Activated T-helper 1 cell treated with Interleukin-2 at 50 U/mL for 16 hours (primary cell): ENCODE data around the gene POLR3H.
"Not testable (repeated sequence)": the region's sequence is repeated elsewhere in the genome, so short reads cannot be mapped to it uniquely, and the experiment has no call there.

Source experiments
- DNase-seq: peaks from one replicate; pipeline ENCODE4 v3.0.0-alpha.2; 2020; ENCODE audit warnings: low read depth

POLR3H gene

GRCh38 chr22:41543854-41544670 is at the start of gene POLR3H:
POLR3H (minus strand) TSS chr22:41544470; CDS start chr22:41544101, 369 bp downstream.
- peak; percentile 97 for DNase-seq

DNA sequence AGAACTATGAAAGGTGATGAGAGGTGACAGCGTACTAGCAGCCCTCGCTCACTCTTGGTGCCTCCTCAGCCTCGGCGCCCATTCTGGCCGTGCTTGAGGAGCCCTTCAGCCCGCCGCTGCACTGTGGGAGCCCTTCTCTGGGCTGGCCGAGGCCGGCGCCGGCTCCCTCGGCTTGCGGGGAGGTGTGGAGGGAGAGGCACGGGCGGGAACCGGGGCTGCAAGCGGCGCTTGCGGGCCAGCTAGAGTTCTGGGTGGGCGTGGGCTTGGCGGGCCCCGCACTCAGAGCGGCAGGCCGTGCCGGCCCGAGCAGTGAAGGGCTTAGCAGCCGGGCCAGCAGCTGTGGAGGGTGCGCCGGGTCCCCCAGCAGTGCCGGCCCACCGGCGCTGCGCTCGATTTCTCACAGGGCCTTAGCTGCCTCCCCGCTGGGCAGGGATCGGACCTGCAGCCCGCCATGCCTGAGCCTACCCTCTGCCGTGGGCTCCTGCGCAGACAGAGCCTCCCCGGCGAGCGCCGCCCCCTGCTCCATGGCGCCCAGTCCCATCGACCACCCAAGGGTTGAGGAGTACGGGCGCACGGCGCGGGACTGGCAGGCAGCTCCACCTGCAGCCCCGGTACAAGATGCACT is 49.2 kb upstream of the POLR3H start:
- not testable (repeated sequence) for DNase-seq

DNA sequence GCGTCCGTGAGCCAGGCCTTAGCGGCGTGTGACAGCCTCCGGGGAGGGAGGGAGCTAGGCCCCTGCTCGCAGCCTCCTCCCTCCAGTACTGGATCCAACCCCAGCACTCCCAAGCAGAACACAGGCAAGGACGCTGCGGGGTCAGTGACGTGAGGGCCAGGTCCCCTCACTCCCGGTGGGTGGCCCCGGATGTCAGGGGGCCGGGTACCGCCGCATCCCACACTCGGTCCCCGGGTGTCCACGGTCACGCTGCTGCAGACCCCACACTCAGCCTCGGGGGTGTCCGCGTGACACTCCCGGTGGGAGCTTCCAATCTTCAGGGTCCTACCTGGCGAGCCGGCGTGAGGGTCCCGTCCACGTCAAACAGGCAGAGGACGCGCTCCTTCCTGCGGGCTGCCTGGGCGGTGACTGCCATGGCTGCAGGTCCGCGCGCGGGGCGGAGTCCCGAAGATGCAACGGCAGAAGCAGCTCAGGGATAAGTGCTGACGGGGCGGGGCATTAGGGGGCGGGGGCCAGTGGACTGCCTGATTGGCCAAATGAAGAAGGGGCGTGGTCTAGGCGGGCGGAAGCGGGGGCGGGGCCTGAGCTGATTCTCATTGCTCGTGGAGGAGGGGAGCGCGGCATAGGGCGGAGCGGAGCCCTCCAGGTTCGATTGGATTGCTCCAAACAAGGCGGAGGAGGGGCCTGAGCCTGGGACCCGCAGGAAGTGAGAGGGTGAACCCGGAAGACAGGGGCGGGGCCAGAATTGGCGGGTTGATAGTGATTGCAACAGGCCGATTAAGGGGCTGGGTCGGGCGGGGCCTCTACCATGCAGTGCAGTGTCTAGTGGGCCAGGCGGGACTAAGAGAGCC is 45.3 kb upstream of the POLR3H start, which contains the start of gene PMM1:
TSS of gene PMM1 (minus strand) at position 450 of the 851 bp plus-strand sequence. CDS start at position 415, 35 bp downstream.
- DNase-seq, result peak; percentile 100

GRCh38 chr22:41587347-41587723 is 43.1 kb upstream of the POLR3H start:
- no peak for DNase-seq

GRCh38 chr22:41585898-41586297 is 41.6 kb upstream of the POLR3H start:
- DNase-seq, result no peak

GRCh38 chr22:41584881-41585280 is 40.6 kb upstream of the POLR3H start:
- no peak for DNase-seq

- no peak for DNase-seq
Observed at GRCh38 chr22:41582694-41583093, 38.4 kb upstream of the POLR3H start.

GRCh38 chr22:41579997-41580355 is 35.7 kb upstream of the POLR3H start:
- DNase-seq, result no peak

DNA sequence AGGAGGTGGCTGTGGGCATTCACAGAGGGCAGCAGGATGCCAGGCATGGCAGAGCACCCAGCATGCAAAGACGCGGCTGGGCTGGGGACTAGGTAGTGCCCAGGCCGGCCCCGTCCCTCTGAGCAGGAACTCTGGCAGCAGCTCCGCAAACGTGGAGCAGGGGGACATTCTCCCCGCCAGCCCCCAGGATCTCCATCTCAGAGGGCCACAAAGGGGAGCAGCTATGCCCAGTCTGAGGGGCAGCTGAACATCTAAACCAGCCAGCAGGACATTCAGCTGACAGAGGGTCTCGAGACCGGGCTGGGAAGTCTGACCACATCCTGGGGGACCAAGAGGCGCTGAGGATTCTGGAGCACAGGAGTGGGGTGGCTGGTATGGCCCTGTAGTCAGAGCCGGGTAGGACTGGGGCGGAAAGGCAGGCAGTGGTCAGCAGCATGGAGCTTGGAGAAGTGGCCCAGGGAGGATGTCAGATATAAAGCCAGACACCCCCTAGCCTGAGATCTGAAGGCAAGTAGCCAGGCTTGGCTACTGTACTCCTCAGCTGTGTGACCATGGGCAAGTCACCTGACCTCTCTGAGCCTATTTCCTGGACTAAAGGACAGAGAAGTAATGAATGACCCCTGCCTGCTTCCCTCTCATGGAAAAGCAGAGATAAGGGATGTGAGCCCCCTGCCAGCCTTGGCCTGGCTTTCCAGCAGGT is 35.2 kb upstream of the POLR3H start:
- no peak for DNase-seq

DNA sequence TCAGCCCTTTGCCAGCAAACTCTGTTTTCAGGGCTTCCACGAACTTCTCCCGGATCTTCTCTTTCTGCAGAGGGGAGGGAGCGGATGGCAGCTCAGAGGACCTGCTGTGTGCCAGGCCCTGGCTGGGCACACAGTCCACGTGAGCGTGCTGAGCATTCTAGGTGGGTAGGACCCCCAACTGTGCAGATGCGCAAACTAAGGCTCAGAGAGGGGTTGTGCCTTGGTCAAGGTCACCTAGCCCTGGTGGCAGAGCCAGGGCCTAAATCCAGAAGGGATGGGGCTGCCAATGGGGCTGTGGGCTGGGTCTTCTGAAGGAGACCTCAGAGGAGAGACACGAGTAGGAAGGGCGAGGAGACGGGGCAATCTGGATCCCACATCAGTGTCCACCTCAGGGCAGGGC is 34.5 kb upstream of the POLR3H start:
- DNase-seq, result no peak

GRCh38 chr22:41578114-41578513 is 33.8 kb upstream of the POLR3H start:
- no peak for DNase-seq

- DNase-seq, result no peak
Observed at GRCh38 chr22:41576877-41577276, 32.6 kb upstream of the POLR3H start.

GRCh38 chr22:41575533-41575932 is 31.3 kb upstream of the POLR3H start:
- no peak for DNase-seq

GRCh38 chr22:41574847-41575381 is 30.6 kb upstream of the POLR3H start:
- no peak for DNase-seq

DNA sequence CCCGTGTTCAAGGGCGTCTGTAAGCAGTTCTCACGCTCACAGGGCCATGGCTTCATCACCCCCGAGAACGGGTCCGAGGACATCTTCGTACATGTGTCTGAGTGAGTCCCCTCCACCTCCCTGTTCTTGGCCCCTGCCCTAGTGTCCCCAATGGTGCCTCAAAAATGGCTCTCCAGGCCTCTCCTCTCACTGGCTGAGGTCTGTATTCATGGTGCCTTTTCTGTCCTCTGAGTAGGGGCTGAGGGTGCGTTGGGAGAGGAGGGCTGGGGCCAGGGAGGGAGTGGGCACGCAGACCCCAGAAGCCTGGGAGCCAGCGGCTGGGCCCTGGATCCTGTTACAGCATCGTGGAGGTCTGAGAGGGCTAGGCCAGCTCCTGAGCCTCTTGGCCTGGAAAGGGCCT is 29.4 kb upstream of the POLR3H start:
- DNase-seq, result no peak

- not testable (repeated sequence) for DNase-seq
Observed at GRCh38 chr22:41572305-41572704, 28.0 kb upstream of the POLR3H start.

GRCh38 chr22:41571786-41572185 is 27.5 kb upstream of the POLR3H start:
- no peak for DNase-seq

DNA sequence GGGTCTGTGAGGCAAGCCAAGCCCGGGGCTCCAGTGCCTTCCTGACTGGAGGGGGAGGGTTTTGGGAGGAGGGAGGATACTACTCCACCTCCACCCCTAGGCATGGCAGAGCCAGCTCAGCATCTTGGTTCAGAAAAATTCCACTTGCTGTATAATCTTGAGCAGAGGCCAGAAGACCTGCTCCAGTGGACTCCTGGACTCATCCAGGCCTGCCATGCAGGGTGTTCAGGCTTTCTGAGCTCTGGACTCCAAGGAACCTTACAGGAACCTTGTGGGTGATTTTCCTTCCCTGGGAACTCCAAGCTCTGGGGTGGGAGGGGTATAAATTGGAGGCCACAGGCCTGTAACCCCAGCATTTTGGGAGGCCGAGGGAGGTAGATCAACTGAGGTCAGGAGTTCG is 26.0 kb upstream of the POLR3H start:
- DNase-seq, result no peak

DNA sequence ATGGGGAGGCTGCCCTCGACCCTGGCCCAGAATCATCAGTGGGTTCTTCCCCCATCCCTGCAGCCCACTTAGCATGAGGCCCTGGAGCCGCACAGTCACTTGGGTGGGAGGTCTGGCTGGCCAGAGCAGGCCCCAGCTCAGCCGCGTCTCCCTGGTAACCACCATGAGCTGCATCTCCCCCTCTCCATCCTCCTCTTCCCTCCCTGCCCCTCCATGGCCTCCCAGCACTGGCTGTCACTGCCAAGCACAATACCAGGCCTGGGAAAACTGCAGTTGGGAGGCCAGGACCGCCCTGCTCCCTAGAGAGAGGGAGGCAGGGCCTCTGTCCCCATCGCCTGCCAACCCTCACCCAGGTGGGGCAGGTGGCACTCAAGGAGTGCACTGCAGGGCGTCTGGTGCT is 24.5 kb upstream of the POLR3H start:
- DNase-seq, result no peak

GRCh38 chr22:41567512-41567768 is 23.2 kb upstream of the POLR3H start:
- no peak for DNase-seq

- no peak for DNase-seq
Observed at GRCh38 chr22:41565403-41566054, 21.3 kb upstream of the POLR3H start.

DNA sequence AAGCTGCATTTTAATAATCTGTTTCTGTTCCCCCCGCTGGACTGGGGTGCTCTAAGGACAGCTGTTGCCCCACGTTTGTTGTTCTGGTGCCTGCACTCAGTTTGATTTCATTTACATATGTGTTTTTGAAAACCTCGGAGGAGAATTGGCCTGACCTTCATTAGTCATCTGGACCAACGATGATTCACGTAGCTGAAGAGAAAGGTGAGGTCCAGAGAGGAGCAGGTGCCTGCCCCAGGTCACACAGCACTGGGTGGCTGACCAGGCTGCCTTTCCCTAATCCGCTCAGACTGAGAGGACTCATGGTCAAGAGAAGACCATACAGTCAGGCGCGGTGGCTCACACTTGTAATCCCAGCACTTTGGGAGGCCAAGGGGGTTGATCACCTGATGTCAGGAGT is 20.3 kb upstream of the POLR3H start:
- no peak for DNase-seq
